GM21786 (cell line): ENCODE data around the gene CPS1.

ENCODE experiments used
- ATAC-seq: cut with Tn5 transposase; IDR thresholded peaks from one replicate; pipeline ENCODE4 v1.9.1; 2021; ENCODE audit not compliant: unreplicated experiment

CPS1 gene

GRCh38 chr2:210546424-210547208 is 9.8 kb upstream of the CPS1 start:
- no peak for ATAC-seq

DNA sequence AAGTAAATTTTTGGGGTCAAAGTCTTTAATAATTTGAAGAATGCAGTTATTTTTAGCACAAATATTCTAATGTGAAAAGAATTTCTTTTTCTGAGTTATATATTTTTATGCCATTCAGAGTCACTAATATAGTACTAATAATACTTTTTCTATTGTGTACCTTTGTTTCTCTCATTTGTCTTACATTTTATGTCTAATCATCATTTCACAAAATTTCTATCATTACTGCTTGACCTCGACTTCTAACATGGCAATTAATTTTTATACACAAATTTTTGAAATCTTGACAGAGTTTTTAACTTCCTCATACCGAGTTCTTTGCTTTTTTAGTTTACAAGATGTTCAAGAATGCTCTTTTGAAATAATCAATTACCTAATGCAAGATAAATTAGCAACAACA is 8.4 kb upstream of the CPS1 start:
- no peak for ATAC-seq

DNA sequence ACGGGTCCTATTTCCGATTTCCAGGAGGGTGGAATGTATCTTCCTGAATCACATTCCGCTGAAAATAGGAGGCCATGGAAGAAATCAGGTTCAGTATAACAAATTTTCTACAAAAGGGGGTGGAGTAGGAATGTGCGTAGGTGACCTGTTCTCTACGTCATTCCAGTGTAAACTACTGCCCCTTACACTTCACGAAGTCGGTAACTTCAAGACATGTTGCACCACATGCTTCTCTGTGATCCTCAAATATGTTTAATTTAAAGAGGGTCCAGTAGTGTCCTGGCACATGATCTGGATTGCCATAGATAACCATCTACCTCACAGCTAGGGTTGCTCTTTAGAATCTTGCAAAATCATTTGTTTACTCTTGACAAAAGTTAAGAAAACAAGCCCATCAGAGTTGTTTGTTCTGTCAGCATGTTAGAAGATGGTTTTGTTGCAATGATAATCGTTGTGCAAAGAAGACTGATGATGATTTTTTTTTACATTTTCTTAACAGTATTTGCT is 7.5 kb upstream of the CPS1 start:
- ATAC-seq, result no peak

- ATAC-seq, result no peak
Observed at GRCh38 chr2:210551001-210551400, 5.4 kb upstream of the CPS1 start.

DNA sequence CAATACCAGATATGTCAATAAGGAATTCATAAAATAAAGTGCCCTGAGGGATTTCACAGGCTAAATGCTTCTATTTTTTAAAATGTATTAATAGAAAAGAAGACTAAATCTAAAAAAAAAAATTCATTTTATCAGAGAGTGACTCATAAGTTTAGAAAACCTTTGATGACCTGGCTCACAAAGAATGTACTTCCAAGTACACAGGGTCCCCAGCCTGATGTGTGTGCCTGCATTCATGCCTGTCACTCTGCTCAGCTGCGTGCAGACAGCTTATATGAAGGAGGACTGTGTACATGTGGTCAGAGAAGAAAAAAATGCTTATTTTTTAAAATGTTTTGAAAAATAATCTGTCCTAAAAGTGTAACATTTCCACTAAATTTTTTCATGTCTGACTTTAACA is 3.0 kb upstream of the CPS1 start:
- no peak for ATAC-seq

DNA sequence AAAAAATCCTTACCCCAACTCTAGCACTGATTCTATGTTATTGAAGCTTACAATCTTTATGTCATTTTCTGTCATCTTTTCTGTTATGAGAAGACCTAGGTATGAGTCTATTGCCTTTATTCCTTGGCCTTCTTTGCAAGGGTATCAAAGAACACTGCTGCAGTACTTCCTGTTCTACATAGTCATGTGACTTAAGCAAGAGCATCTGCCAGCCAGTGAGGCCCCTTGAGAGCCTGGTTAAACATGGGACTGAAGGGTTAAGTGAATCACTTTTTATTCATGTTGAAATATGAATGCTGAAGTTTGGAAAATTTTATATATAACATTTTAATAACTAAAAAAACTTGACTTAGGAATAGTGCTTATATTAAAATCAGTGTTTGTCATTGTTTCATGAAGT is 844 bp upstream of the CPS1 start:
- ATAC-seq, result no peak

DNA sequence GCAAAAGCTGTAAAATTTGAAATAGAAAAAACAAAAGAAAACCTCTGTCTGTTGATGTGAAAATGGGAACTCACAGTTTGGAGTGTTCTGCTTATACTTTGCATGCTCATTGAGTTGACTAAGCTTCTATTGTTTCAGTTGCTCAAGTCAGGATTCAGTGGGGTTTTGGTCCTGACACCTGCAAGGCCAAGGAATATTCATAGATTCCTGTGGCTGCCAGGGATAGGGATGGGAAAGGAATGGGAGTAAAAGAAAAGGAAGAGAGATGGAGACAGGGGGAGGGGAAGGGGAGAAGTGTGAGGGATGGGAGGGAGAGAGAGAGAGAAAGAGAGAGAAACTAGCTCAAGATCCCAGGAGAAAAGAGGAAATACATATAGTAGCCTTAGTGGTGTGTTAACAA is 1.3 kb downstream of the CPS1 start:
- no peak for ATAC-seq

- no peak for ATAC-seq
Observed at GRCh38 chr2:210558708-210559107, 2.3 kb downstream of the CPS1 start.

GRCh38 chr2:210559182-210559581 is 2.8 kb downstream of the CPS1 start:
- ATAC-seq, result no peak

DNA sequence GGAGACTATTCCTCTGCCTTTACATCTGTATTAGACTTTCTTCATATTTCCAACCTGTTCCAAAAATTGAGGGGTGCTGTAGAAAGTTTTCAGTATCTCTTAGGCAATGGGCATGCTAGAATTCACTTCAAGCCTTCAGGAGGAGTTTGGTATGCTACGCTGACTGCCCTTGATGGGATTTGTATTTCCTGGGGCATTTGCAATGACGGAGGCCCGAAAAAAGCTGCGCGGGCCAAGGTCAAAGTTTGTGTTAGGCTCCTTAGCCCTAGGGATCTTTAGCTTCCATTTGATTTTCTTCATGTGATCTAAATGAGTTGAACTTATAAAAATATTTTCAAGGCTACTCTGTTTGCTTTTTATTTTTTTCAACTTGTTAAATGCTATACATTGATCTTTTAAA is 5.1 kb downstream of the CPS1 start:
- no peak for ATAC-seq

DNA sequence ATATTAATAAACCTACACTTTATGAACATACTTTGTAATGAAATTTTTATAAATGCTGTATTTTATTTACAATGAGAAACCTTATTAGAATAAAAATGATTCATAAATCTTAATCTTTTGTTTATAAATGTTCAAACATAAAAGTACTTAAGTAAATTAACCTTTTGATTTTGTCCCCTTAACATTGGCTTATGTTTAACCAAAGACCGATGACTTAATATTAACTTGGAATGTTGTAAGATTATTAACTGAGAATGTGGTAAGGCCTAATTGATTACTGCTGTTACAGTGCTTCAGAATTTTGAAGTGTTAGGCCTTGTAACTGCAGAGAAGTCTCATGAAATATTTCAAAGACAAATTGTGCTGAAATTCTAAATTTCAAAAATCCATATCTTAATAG is 5.7 kb downstream of the CPS1 start:
- ATAC-seq, result no peak

- ATAC-seq, result no peak
Observed at GRCh38 chr2:210562502-210563080, 6.2 kb downstream of the CPS1 start.

DNA sequence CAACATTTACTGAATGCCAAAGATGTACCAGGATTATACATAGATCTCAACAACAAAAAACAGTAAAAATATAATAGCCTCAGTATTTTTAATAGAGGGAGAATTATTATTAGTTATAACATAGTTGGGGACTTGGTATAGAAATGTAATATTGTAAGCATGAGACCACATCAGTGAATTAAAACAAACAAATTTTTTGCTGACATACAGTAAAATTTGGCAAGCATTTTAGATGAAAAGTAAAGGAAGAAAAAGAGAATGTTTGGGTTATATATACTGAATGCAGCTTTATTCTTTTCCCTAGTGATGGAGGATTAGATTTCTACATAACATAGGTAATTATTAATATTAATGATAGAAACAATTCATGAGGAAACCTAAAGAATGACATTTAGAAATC is 10.9 kb downstream of the CPS1 start:
- ATAC-seq, result no peak

- ATAC-seq, result no peak
Observed at GRCh38 chr2:210568108-210568507, 11.7 kb downstream of the CPS1 start.

DNA sequence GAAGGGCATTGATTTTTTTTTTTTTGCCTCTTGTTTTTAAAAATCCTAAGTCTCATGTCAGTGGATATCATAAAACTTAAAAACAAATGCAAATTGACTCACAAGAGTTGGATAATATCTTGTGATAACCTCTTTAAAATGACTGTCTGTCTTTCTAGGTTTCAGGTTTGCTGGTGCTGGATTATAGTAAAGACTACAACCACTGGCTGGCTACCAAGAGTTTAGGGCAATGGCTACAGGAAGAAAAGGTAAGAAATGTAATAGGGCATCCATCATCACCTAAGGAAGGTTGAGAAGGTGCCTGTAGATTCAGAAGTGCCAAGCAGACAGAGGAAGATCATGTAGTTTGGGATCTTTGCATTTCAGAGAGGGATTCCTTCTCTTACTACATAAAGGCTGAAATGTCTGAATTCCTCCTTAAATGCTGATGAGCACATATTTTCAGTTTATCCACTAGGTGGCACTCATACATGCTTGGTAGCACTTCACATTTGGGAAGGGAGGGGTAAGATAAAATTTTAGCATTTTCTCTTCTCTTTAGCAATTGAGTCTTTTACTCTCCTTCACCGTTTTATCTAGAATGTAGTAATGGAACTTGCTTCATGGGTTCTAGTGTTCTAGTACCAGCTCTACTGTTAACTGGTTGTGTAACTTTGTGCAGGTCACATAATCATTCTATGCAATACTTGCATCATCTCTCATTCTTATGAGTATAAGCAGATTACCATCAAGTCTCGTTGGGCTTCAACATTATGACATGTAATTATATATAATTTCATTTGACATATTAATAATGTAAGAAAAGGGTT is 21.1 kb downstream of the CPS1 start:
- ATAC-seq, result peak; percentile 97

DNA sequence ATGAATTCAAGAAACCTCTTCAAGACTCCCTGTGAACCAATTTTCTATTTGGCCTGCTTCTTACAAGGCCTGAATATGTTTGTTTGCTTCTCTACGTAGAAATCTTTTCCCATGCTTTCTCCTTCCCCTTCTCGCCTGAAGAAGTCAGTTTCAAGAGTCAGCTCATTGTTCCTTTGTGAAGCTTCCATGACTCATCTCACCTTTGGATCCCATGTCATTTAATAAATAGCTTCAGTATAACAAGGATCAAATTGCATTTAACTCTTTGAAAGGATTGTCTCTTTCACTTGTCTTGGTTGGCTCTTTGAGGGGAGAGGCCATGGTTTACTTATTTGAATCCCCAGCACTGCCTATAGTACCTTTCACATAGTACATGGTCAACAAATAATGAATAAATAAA is 28.4 kb downstream of the CPS1 start:
- no peak for ATAC-seq

DNA sequence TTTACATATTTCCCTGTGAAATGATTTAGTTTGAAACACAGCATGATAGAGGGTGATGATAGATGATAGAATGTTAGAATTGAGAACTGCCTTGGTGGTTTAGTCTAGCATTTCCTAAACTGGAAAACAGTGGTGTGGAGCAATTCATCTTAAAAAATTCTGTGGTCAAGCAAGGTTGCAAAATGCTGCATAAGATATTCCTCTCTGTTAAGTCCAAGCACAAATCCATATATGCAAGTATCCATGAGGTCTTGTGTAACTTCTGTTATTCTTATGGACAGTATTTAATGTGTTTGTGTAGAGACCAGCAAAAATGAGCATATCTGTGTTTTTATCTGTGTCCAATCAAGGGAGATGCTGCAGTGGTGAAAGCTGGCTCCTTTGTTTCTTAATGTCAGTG is 30.0 kb downstream of the CPS1 start:
- ATAC-seq, result no peak

GRCh38 chr2:210591663-210592062 is 35.3 kb downstream of the CPS1 start:
- no peak for ATAC-seq

GRCh38 chr2:210592726-210593125 is 36.3 kb downstream of the CPS1 start:
- ATAC-seq, result no peak

DNA sequence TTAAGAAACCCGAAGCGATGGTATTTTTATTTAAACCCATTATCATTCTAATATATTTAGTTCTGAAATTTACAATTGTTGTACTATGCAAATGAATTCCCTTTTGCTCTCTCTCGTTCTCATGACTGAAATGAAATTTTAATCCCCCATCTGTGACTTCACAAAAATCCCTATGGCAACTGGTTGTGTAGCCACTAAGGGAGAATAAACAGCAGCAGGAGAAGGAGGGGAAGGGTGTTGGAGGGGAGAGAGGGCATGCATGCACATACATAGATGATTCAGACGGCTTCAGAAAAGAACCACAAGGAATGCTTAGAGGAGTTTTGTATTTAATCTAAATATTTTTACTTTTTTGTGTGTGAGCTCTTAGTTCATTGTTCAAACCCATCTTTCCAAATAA is 36.8 kb downstream of the CPS1 start:
- no peak for ATAC-seq

DNA sequence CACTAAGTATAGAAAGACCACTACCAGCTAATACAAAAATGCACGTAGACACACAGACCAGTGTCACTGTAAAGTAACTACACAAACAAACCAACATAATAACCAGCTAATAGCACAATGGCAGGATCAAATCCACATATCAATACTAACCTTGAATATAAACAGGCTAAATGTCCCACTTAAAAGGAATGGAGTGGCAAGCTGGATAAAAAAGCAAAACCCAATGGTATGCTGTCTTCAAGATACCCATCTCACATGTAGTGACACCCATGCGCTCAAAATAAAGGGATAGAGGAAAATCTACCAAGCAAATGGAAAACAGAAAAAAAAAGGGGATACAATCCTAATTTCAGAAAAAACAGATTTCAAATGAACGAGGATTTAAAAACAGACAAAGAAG is 41.8 kb downstream of the CPS1 start:
- ATAC-seq, result no peak

DNA sequence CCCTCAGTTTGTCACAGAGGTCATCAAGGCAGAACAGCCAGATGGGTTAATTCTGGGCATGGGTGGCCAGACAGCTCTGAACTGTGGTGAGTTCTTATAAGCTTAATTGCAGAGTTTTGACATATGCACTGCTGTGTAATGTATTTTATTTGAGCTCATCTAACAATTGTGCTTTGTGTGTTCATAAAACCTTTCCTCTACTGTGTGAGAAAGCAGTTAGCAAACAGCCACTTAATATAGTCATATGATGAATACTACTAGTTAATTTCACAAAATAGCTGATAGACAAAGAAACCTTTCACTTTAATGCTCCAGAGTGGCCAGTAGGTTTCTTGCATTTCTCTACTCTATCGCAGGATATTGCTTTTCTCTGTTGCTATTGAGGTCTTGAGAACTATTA is 43.1 kb downstream of the CPS1 start:
- ATAC-seq, result no peak
